GM12864 (cell line): ENCODE data around the gene ABL2.

Experiments
- DNase-seq: peaks from one replicate; pipeline ENCODE4 v3.0.0-alpha.2; 2011; ENCODE audit warnings: low read depth
- H3K4me3 ChIP-seq: 2 replicates; pipeline ENCODE4 v1.5.1; 2011; ENCODE audit warnings: mild to moderate bottlenecking, low read depth, low read length, control low read depth
- TF ChIP-seq, protein P1 (sequence below): IDR thresholded peaks from 2 replicates; pipeline ENCODE4 v1.5.1; 2011; ENCODE audit warnings: low read depth, mild to moderate bottlenecking, moderate library complexity, low read length, control low read depth, inconsistent platforms; ENCODE audit errors: missing control alignments

Gene ABL2

GRCh38 chr1:179080866-179081686 lies 148.4 kb downstream of the ABL2 start:
- TF ChIP-seq, protein P1, sequence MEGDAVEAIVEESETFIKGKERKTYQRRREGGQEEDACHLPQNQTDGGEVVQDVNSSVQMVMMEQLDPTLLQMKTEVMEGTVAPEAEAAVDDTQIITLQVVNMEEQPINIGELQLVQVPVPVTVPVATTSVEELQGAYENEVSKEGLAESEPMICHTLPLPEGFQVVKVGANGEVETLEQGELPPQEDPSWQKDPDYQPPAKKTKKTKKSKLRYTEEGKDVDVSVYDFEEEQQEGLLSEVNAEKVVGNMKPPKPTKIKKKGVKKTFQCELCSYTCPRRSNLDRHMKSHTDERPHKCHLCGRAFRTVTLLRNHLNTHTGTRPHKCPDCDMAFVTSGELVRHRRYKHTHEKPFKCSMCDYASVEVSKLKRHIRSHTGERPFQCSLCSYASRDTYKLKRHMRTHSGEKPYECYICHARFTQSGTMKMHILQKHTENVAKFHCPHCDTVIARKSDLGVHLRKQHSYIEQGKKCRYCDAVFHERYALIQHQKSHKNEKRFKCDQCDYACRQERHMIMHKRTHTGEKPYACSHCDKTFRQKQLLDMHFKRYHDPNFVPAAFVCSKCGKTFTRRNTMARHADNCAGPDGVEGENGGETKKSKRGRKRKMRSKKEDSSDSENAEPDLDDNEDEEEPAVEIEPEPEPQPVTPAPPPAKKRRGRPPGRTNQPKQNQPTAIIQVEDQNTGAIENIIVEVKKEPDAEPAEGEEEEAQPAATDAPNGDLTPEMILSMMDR: no peak
- peak overlapping the region; percentile 92 for H3K4me3 ChIP-seq
- DNase-seq: no peak

DNA sequence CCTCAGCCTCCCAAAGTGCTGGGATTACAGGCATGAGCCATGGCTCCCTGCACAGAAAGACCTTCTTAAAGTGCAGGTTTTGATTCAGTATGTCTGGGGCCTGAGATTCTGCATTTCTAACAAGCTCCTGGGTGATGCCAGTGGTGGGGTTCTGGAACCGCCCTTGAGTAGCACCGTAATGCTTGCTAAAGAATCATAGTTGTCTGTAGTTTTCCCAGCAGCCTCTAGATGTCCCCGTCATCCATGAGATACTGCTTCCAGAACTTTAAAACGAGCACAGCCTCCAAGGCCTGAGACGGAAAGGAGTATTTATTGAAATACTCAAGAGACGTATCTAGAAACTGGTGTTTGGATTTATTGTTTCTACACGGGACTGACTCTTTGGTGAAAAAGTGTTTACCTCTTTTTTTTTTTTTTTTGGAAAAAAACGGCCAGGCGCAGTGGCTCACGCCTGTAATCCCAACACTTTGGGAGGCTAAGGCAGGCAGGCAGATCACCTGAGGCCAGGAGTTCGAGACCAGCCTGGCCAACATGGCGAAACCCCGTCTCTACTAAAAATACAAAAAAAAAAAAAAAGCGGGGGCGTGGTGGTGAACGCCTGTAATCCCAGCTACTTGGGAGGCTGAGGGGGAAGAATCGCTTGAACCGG lies 150.2 kb downstream of the ABL2 start:
- H3K4me3 ChIP-seq: no peak overlapping the region
- peak; percentile 53 for DNase-seq
- TF ChIP-seq, protein P1: peak; percentile 68

DNA sequence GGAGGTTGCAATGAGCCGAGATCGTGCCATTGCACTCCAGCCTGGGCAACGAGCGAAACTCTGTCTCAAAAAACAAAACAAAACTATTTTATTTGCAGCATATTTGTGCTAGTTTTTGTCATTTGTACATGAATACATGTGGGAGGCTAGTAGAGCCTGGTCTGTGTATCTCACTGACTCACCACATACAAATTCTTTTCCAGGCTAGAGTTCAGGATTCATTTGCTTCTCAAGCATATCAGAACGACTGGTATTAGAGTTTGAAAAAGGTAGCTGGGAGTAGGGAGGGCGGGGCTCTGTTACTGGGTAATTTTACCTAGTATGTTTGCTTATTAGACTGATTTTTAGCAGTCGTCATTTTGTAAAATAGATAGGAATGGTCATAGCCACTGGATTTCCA lies 152.1 kb downstream of the ABL2 start:
- no peak for DNase-seq
- no peak overlapping the region for H3K4me3 ChIP-seq
- TF ChIP-seq, protein P1: no peak

DNA sequence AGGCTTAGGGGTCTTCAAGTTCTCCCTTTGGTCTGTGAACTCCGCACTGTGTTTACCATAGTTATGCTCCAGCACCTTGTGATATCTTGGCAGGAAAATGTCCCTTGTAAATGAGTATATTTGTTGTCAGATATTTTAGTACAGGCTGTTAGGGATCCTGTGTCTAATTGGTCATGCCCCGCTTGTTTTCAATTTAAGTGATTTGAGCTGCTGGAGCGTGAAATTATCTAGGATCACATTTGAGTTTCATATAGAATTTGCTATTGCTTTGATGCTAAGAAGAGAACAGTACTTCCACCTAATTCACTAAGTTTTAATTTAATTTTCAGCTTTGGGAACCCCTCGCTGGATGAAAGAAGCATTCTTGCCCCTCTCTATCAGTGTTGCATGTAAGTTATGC lies 163.0 kb downstream of the ABL2 start:
- no peak overlapping the region for H3K4me3 ChIP-seq
- TF ChIP-seq, protein P1: no peak
- no peak for DNase-seq

DNA sequence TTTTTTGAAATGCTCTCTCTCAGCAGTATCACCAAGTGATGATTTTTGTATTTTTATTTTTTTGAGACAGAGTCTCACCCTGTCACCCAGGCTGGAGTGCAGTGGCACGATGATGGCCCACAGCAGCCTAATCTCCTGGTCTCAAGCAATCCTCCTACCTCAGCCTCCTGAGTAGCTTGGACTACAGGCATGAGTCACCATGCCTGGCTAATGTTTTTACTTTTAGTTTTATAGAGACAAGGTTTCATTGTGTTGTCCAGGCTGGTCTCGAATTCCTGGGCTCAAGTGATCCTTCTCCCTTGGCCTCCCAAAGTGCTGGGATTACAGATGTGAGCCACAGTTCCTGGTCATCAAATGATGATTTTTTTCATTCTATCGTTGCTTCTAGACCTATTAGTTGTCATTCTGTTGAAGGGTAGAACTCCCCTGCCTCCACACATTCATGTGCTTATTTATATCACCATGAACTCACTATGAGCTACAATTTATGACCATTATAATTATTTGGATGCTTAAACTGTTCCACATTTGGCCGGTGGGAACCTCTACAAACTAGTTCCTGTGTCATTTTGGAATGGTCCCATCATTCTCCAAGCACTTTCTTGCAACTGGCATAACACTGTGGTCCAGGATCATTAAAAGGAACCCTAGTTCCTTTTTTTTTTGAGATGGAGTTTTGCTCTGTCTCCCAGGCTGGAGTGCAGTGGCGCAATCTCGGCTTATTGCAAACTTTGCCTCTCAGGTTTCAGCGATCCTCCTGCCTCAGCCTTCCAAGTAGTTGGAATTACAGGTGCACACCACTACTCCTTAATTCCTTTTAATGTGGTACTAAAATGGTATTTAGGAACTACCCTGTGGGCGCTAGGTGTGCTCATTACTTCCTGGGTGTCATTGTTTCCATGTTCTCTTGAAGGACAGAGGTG lies 167.9 kb downstream of the ABL2 start:
- no peak overlapping the region for H3K4me3 ChIP-seq
- DNase-seq: no peak
- TF ChIP-seq, protein P1: no peak

DNA sequence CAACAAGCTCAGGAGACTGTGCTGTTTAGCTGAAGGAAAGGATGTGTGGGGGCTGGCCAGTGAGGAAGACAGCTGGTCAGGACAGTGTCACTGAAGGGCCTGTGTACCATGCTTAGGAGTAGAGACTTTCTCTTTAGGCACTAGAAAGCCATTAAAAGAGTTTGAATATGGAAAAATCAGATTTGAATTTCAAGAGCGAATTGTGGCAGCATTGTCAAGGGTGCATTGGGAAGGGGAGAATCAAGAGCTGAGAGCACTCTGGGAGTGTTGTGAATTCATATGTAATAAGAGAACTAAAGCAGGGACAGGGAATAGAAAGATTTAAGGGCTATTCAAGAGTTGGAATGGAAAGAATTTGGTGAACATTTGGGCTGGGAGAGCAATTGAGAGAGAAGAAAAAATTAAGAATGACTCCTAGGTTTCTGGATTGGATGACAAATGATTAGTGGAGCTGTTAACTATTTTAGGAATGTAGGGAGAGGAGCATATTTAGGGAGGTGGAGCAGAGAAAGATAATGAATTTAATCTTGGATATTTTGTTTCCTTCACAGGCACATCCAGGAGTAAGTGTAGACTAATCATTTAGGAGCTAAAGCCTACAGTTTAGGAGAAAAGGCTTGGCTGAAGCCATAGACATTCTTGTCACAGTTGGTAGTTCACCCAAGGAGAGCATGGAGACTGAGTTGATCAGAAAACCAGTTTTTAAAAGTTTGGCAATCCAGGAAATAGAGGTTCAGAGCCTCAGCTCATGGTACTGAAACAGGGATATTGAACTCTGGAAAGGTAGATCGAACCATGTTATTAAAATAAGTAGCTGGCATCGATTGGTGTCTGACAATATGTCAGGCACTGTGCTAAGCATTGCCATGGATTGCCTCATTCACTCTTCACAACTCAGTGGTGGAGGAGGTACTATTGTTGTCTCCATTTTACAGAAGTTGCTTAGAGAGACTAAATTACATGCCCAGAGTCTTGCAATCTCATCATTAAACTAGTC lies 170.7 kb downstream of the ABL2 start:
- TF ChIP-seq, protein P1: no peak
- H3K4me3 ChIP-seq: no peak overlapping the region
- no peak for DNase-seq
